SK-N-DZ (cell line): ENCODE measurements around the gene TBC1D3G. TPM values are rescaled to one million over a fixed set of nuclear protein-coding genes. Genes with fewer than 3 reads are reported as not detected.
"Not testable (repeated sequence)": the region's sequence is repeated elsewhere in the genome, so short reads cannot be mapped to it uniquely, and the experiment has no call there.

Experiments used
- DNase-seq: peaks from one replicate; pipeline ENCODE4 v3.0.0-alpha.2; 2015; ENCODE audit warnings: low spot score
- polyA plus RNA-seq, 2 experiments: library from polyadenylated mRNA; depleted of rRNA; stranded (reverse); fragments of >200 nt; gene quantifications; 2 replicates each; pipeline ENCODE4 v1.2.3, GENCODE V29; 2014
- small RNA-seq, 2 experiments: library from RNA; depleted of rRNA; stranded (forward); fragments of <200 nt; gene quantifications; one replicate each; pipeline ENCODE3, GENCODE V24; 2014

TBC1D3G gene
- polyA plus RNA-seq (2014; cell fraction: cytosol; rRNA removed): 0.82 and 2.5 TPM in 2 replicates
- polyA plus RNA-seq (2014; cell fraction: nucleus; rRNA removed): 4.4 and 11.7 TPM in 2 replicates

DNA sequence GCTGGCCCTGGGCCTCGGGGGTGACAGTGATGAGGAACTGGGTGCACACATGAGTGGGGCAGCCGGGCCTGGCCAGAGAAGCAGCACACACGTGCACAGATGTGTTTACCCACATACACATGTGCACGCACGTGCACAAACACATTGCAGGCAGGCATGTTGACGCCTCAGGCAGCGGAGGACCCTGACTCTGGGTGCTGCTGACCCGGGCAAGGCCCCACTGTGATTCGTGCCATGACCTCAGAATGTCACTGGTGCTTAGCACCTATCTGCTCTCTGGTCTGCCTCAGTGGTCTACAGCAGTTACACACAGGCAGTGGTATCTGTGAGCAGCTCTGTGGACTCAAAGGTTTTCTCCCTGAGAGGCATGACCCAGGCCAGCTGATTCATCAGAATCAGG lies at the start of gene TBC1D3G:
Gene TBC1D3G (plus strand): TSS at position 301 of the 400 bp plus-strand sequence. CDS start 1,528 bp downstream, outside the sequence.
- not testable (repeated sequence) for DNase-seq

DNA sequence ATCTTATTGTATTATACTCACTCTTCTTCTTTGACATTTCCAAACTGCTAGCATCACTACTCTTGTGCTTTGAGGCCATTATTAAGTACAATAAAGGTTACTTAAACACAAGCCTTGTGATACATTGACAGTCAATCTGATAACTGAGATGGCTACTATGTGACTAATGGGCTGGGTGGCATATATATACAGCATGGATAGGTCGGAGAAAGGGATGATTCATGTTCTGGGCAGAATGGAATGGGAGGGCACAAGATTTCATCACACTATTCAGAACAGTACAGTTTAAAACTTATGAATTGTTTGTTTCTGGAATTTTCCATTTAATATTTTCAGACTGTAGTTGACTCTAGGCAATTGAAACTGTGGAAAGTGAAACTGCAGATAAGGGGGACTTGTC lies 40.4 kb upstream of the TBC1D3G start:
- not testable (repeated sequence) for DNase-seq

DNA sequence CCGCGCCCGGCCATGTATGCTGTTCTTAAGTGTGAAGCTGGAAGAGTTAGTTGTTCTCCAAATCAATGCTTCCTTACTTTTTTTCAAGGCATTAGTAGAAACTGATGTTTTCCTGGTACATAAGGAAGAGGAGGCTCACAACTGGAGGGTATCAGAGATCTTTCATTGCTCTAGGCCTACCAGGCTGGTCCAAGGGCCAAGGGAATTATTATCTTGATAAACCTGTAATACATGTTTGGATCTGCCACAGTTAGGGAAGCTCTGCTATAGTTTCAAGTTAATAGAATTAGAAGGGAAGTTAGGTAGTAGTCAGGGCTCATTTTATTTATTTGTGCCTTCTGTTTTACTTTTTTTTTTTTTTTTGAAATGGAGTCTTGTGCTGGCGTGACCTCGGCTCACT lies 39.5 kb upstream of the TBC1D3G start:
- DNase-seq: not testable (repeated sequence)

DNA sequence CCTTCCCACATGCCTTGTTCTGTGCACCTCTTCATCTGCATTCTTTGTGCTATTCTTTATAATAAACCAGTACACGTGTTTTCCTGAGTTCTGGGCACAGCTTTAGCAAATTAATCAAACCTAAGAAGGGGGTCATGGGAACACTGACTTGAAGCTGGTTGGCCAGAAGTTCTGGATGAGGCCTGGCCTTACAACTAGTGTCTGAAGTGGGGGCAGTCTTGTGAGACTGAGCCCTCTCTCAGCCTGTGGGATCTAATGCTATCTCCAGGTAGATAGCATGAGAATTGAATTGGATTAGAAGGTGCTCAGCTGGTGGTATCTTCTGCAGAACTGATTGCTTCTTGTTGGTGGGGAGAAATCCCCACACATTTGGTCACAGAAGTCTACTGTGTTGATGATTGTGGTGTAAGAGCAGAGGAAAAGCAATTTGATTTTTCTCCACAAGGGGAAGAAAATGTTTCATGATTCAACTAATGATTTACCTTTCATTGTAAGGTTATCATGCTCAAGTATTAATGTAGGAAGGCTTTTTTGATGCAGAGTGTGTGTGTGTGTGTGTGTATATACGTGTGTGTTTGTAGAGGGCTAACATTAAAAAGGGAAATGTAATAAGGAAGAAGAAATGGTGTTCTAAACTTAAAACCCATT lies 33.6 kb upstream of the TBC1D3G start:
- DNase-seq: not testable (repeated sequence)

DNA sequence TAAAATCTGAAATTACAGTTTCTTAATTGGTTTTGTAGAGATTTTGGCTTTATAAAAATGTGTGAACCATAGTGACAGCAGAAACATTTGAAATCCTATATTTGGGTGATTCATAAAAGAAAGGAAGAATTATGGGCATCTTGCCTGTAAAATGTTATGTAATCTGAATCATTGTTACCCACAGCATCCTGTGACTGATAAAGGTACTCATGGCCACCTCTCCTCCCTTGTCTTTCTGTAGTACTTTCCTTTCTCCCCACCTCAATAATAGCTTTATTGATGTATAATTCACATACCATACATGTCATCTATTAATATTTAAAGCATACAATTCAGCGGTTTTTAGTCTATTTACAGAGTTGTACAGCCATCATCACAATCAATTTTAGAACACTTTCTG lies 28.5 kb upstream of the TBC1D3G start:
- not testable (repeated sequence) for DNase-seq

DNA sequence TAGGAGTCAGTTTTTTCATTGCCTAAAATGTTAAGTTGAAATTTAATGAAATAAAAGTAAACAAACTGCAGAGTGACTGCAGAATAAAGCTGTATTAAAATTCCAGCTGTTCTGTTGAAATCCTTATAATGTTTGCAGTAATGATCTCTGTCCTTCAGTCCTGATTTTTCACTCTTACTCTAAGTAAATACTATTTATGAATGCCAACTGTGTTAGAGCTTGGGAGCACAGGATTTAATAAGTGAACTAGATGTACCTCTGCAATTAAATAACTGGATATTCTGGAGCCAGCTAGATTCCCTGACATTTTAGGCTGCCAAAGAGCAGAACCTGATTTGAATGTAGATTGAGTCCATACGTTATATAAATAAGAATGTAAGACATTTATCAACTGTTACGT lies 7.9 kb upstream of the TBC1D3G start:
- DNase-seq: not testable (repeated sequence)

DNA sequence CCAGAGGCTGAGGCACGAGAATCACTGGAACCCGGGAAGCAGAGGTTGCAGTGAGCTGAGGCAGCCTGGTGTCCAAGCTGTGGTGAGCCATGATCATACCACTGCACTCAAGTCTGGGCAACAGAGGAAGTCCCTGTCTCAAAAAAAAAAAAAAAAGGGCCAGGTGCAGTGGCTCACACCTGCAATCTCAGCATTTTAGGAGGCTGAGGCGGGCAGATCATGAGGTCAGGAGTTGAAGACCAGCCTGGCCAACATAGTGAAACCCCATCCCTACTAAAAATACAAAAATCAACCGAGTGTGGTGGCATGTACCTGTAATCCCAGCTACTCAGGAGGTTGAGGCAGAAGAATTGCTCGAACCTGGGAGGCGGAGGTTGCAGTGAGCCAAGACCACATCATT lies 38.8 kb downstream of the TBC1D3G start:
- not testable (repeated sequence) for DNase-seq

DNA sequence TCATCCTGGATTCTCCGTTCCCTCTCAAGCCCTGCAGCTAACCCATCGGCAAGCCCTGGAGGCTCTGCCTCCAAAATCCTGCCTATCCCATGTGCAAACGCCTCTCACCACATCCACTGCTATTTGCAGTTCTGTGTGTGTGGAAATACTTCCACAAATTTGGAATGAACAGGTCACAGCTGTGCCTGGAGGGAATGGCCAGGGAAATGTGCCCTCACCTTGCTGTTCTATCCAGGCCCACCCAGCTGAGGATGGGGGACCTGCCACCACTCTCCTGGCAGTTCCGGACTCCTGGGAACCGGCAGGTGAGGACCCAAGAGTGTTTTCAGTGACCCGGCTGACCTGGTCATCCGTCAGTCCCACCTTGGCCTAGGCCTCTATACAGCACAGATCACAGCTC lies 52.3 kb downstream of the TBC1D3G start:
- not testable (repeated sequence) for DNase-seq

Small RNA genes within 50 kb of the gene (small RNA-seq; reads per million reads assigned to genes)
- 0 reads per million in 2 experiments for gene RF00019
